NCI-H748 (cell line): ENCODE measurements around the gene HBE1.
"Not testable (repeated sequence)": the region's sequence is repeated elsewhere in the genome, so short reads cannot be mapped to it uniquely, and the experiment has no call there.

ENCODE experiments used
- DNase-seq: peaks from one replicate; lab custom pipeline; 2025; ENCODE audit not compliant: unreplicated experiment; lab: John Stamatoyannopoulos, UW

HBE1 gene

GRCh38 chr11:5253440-5253839, 16.3 kb downstream of the HBE1 start:
- not testable (repeated sequence) for DNase-seq

GRCh38 chr11:5252919-5253265, 16.9 kb downstream of the HBE1 start:
- DNase-seq, result no peak

- no peak for DNase-seq
Observed at GRCh38 chr11:5252192-5252918, 17.4 kb downstream of the HBE1 start.

GRCh38 chr11:5251746-5252145, 18.0 kb downstream of the HBE1 start:
- no peak for DNase-seq

- no peak for DNase-seq
Observed at GRCh38 chr11:5250543-5251204, 19.1 kb downstream of the HBE1 start.

GRCh38 chr11:5249807-5250396, 19.8 kb downstream of the HBE1 start, which contains the start of gene HBG1:
TSS of gene HBG1 (minus strand) at chr11:5249857. CDS start at chr11:5249804, 53 bp downstream.
- not testable (repeated sequence) for DNase-seq

- DNase-seq, result not testable (repeated sequence)
Observed at GRCh38 chr11:5248498-5248897, 21.2 kb downstream of the HBE1 start.

GRCh38 chr11:5247472-5248192, 22.1 kb downstream of the HBE1 start:
- no peak for DNase-seq

GRCh38 chr11:5246772-5247471, 22.8 kb downstream of the HBE1 start:
- DNase-seq, result no peak

- no peak for DNase-seq
Observed at GRCh38 chr11:5245155-5245554, 24.6 kb downstream of the HBE1 start.

- no peak for DNase-seq
Observed at GRCh38 chr11:5243816-5244180, 25.9 kb downstream of the HBE1 start.

- no peak for DNase-seq
Observed at GRCh38 chr11:5242933-5243815, 26.6 kb downstream of the HBE1 start.

GRCh38 chr11:5242208-5242607, 27.5 kb downstream of the HBE1 start:
- DNase-seq, result no peak

GRCh38 chr11:5241458-5241857, 28.3 kb downstream of the HBE1 start:
- DNase-seq, result no peak

- no peak for DNase-seq
Observed at GRCh38 chr11:5240458-5240857, 29.3 kb downstream of the HBE1 start.

GRCh38 chr11:5240056-5240455, 29.7 kb downstream of the HBE1 start:
- no peak for DNase-seq

GRCh38 chr11:5239046-5239445, 30.7 kb downstream of the HBE1 start:
- DNase-seq, result no peak

GRCh38 chr11:5238486-5238885, 31.3 kb downstream of the HBE1 start:
- DNase-seq, result no peak

- DNase-seq, result no peak
Observed at GRCh38 chr11:5237420-5237819, 32.3 kb downstream of the HBE1 start.
